ENCODE results near the gene NHLRC4.

The NHLRC4 gene

DNA sequence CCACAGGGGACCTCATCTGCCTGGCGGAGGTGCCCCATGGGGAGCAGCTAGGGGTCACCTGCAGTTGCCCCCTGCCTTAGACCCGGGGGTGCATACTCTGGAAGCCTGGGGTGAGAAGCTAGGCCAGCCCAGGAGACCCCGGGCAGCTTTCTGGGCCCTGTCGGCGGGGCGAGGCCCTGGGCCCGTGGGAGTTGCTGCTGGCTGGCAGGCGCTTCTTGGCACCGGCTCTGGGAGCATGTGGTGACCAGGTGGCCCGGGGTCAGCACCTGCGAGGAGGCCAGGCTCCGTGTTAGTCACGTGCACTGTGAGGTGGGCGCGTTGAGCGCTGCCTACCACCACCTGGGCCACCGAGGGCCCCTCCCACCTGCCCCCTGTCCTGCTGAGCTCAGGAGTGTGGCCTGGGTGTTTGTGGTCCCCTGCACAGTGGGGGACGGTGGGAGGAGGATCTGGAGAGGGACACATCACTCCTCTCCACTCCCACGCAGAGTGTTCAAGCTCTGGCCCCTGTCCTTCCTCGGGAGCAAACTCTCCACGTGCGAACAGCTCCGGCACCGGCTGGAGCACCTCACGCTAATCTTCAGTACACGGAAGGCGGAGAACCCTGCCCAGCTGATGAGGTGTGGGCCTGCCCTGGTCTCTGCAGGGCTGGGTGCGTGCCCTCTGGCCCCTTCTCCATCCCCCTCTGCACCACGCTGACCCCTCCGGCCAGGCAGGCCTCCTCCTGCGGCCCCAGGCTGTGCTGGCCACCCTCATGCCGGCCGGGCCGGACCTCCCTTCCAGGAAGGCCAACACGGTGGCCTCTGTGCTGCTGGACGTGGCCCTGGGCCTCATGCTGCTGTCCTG is 8.8 kb downstream of the NHLRC4 start:
- Histone ChIP-seq H4K20me1 (ENCODE audit: insufficient read depth) (no peaks in the 10 kb centered on the region), H3K27ac (no peak overlapping the region), H3K27me3 (ENCODE audit: insufficient read depth, low read depth) (no peaks in the 10 kb centered on the region), H3K4me3 (IDR thresholded peaks at IDR 0.05; ENCODE audit: insufficient read depth, low read depth, low read length) (no peak overlapping the region), H3K4me1 (ENCODE audit: low read depth, poor library complexity, severe bottlenecking) (peaks cover 6% of the 10 kb centered on the region), H2AFZ (ENCODE audit: low read depth) (no peak overlapping the region), H3K9ac (no peak overlapping the region), H3K4me2 (no peak overlapping the region), H3K36me3 (ENCODE audit: insufficient read depth) (no peaks in the 10 kb centered on the region), H3K79me2 (ENCODE audit: insufficient read depth, low read depth) (peaks cover 3% of the 10 kb centered on the region; the same call in 1 of the 2 replicates)
- TF ChIP-seq, protein P1, sequence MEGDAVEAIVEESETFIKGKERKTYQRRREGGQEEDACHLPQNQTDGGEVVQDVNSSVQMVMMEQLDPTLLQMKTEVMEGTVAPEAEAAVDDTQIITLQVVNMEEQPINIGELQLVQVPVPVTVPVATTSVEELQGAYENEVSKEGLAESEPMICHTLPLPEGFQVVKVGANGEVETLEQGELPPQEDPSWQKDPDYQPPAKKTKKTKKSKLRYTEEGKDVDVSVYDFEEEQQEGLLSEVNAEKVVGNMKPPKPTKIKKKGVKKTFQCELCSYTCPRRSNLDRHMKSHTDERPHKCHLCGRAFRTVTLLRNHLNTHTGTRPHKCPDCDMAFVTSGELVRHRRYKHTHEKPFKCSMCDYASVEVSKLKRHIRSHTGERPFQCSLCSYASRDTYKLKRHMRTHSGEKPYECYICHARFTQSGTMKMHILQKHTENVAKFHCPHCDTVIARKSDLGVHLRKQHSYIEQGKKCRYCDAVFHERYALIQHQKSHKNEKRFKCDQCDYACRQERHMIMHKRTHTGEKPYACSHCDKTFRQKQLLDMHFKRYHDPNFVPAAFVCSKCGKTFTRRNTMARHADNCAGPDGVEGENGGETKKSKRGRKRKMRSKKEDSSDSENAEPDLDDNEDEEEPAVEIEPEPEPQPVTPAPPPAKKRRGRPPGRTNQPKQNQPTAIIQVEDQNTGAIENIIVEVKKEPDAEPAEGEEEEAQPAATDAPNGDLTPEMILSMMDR (conservative IDR thresholded peaks at IDR 0.05; ENCODE audit: low read depth, low read length), result no peak

- Histone ChIP-seq H3K79me2 (ENCODE audit: insufficient read depth, low read depth) (no peaks in the 10 kb centered on the region), H2AFZ (ENCODE audit: low read depth) (no peak overlapping the region), H3K36me3 (ENCODE audit: insufficient read depth) (no peaks in the 10 kb centered on the region), H3K4me2 (no peak overlapping the region), H3K9ac (no peak overlapping the region), H3K27me3 (ENCODE audit: insufficient read depth, low read depth) (no peaks in the 10 kb centered on the region), H4K20me1 (ENCODE audit: insufficient read depth) (no peaks in the 10 kb centered on the region), H3K4me1 (ENCODE audit: low read depth, poor library complexity, severe bottlenecking) (peaks cover 6% of the 10 kb centered on the region), H3K27ac (no peak overlapping the region), H3K4me3 (IDR thresholded peaks at IDR 0.05; ENCODE audit: insufficient read depth, low read depth, low read length) (no peak overlapping the region)
- TF ChIP-seq, protein P1 (conservative IDR thresholded peaks at IDR 0.05; ENCODE audit: low read depth, low read length), result no peak
Measured at GRCh38 chr16:576197-576822, 9.5 kb downstream of the NHLRC4 start.

DNA sequence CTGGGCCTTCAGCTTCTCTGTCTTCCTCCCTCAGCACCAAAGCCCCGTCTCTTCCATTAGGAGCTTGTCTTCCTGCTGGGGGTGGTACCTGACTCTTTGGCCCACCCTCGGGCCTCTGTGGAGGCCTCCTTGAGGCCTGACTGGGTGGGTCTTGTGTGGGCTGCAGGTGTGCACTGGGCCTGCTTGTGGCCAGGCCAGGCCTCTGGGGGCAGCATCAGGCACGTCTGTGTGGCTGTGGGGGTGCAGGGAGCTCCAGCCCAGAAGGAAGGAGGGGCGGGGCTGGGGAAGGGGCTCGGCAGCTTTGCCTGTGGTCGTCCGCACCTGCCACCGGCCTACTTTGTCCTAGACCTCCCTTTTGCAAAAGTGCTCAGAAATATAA is 10.0 kb downstream of the NHLRC4 start:
- H4K20me1 ChIP-seq (ENCODE audit: insufficient read depth), result no peaks in the 10 kb centered on the region
- H3K4me2 ChIP-seq, result no peak overlapping the region
- H3K4me3 ChIP-seq (IDR thresholded peaks at IDR 0.05; ENCODE audit: insufficient read depth, low read depth, low read length), result no peak overlapping the region
- no peak overlapping the region for H3K27ac ChIP-seq
- TF ChIP-seq, protein P1 (conservative IDR thresholded peaks at IDR 0.05; ENCODE audit: low read depth, low read length), result no peak
- H3K36me3 ChIP-seq (ENCODE audit: insufficient read depth), result no peaks in the 10 kb centered on the region
- no peaks in the 10 kb centered on the region for H3K27me3 ChIP-seq (ENCODE audit: insufficient read depth, low read depth)
- no peak overlapping the region for H2AFZ ChIP-seq (ENCODE audit: low read depth)
- peaks cover 6% of the 10 kb centered on the region for H3K4me1 ChIP-seq (ENCODE audit: low read depth, poor library complexity, severe bottlenecking)
- H3K9ac ChIP-seq, result no peak overlapping the region
- H3K79me2 ChIP-seq (ENCODE audit: insufficient read depth, low read depth), result no peaks in the 10 kb centered on the region

DNA sequence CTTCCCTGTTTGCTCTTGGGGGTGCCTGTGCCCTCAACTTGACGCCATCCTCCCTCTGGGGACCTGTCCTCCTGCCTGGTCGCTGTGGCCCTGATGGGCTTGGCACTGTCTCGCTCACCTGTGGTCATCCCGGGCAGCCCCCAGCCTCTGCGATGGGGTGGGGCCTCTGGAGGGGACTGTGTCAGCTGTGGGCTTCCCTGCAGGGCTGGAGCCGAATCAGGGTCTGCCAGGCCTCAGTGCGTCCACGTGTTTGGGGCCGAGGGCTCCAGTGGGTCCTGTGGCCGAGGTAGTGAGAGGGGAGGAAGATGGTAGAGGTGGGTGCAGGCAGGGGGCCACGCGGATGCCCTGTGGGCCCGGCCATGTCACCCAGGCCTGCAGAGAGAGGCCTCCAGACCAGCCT is 11.0 kb downstream of the NHLRC4 start:
- H3K27me3 ChIP-seq (ENCODE audit: insufficient read depth, low read depth), result no peaks in the 10 kb centered on the region
- TF ChIP-seq, protein P1 (conservative IDR thresholded peaks at IDR 0.05; ENCODE audit: low read depth, low read length), result no peak
- H3K36me3 ChIP-seq (ENCODE audit: insufficient read depth), result no peaks in the 10 kb centered on the region
- no peak overlapping the region for H3K4me2 ChIP-seq
- H3K4me3 ChIP-seq (IDR thresholded peaks at IDR 0.05; ENCODE audit: insufficient read depth, low read depth, low read length), result no peak overlapping the region
- no peak overlapping the region for H3K27ac ChIP-seq
- no peak overlapping the region for H2AFZ ChIP-seq (ENCODE audit: low read depth)
- no peaks in the 10 kb centered on the region for H3K79me2 ChIP-seq (ENCODE audit: insufficient read depth, low read depth)
- no peaks in the 10 kb centered on the region for H4K20me1 ChIP-seq (ENCODE audit: insufficient read depth)
- H3K4me1 ChIP-seq (ENCODE audit: low read depth, poor library complexity, severe bottlenecking), result peaks cover 6% of the 10 kb centered on the region
- no peak overlapping the region for H3K9ac ChIP-seq
